ENCODE data around the gene PDE3B.

GRCh38 chr11:14818779-14819178 is 175.2 kb downstream of the PDE3B start:
- no peak for TF ChIP-seq CTCF (IDR thresholded peaks at IDR 0.05)
- no peak for TF ChIP-seq POLR2A (IDR thresholded peaks at IDR 0.05)

Data from breast epithelium (tissue), 3 donors.